NCI-H2081 (cell line): ENCODE results near the gene GABBR2.
"Not testable (repeated sequence)": the region's sequence is repeated elsewhere in the genome, so short reads cannot be mapped to it uniquely, and the experiment has no call there.

Experiments
- DNase-seq, 2 experiments: peaks; one replicate each; lab custom pipeline; 2025; lab: John Stamatoyannopoulos, UW

The GABBR2 gene

DNA sequence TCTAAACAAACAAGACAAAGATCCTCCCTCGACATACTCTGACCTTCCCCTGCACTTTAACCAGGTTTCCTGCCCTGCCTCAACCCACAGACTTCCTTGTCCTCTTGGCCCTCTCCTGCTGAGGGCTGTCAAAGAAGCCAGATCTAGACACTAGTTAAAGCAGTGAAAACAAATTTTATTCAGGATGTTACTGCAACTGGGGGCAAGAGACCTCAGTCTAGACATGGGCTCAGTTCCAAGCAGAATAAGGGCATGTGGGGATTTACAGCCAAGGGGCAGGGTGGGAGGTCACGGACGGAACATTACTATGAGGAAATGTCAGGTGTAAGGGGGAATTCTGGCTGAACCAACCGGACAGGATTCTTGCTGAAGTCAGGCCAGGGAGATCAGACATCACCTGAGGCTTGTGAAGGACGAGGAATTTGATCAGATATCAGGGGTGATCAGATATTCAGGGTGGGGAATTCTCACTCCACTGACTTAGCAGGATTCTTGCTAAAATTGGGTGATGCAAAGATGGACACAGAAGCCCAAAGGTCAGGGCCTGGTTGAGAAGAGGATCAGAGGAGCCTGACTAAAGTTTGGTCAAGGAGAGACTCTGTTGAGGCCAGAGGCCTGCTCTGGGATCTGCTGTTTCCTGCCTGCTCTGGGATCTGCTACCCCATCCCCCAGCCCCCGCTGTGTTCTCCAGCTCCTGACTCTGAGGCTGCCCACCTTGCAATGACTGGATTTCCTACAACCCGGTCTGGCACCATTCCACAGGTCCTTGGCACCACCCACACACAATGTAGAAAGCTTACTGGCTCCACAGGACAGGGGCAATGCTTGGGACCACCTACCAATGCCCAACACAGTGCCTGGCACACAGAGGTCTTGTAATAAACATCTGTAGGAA is 21.5 kb downstream of the GABBR2 start:
- no peak for DNase-seq

DNA sequence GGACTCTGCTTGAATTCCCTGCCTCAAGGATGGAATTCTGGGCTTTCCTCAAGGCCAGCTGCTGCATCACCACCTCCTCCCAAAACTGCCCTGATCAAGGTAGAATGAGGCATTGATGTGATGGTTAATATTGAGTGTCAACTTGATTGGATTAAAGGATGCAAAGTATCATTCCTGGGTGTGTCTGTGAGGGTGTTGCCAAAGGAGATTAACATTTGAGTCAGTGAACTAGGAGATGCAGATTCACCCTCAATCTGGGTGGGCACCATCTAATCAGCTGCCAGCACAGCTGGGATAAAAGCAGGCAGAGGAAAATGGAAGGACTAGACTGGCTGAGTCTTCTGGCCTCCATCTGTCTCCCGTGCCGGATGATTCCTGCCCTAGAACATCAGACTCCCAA is 23.9 kb downstream of the GABBR2 start:
- not testable (repeated sequence) for DNase-seq

DNA sequence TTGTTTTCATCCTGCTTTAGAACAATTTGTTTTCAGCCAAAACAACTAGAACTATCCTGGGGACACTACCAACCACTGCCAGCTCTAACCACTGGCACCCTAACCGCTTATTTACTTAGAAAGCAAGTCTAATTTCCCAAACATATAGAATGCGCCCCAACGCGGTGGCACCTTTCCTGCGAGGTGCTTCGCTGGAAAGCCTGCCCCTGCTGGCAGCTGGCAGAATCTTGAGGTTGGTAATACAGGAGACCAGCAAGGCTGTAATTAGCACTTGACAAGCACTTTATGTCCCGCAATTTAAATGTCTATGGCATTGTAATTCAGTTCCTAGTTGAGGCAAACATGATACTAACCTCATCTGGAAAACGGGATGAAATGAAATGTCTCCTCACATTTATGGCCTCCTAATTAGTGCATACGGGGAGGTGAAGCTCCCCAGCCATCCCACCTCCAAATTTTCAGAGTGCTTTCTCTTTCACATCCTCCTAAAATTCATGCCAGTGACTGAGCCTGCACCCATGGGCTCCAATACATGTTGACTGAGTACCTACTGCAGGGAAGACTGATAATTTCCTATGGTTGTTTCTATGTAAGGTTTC is 30.4 kb downstream of the GABBR2 start:
- DNase-seq: no peak

DNA sequence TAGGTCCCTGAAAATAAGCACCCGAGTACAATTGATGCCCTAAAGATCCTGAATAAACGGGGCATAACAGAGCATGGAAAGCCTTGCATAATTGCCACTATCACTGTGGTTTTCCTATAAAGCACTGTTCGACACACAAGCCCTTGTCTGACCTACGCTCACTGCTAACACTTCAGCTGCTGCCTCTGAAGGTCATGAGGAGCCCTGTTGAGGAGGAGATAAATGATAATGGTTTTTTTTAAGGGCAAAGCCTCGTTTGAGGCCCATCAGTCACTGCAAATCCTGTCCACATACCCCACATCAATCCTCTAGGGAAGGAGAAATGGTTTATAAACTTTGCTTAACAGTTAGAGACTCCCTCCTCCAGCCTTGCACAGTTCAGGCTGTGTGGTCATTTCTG is 35.1 kb downstream of the GABBR2 start:
- no peak for DNase-seq

DNA sequence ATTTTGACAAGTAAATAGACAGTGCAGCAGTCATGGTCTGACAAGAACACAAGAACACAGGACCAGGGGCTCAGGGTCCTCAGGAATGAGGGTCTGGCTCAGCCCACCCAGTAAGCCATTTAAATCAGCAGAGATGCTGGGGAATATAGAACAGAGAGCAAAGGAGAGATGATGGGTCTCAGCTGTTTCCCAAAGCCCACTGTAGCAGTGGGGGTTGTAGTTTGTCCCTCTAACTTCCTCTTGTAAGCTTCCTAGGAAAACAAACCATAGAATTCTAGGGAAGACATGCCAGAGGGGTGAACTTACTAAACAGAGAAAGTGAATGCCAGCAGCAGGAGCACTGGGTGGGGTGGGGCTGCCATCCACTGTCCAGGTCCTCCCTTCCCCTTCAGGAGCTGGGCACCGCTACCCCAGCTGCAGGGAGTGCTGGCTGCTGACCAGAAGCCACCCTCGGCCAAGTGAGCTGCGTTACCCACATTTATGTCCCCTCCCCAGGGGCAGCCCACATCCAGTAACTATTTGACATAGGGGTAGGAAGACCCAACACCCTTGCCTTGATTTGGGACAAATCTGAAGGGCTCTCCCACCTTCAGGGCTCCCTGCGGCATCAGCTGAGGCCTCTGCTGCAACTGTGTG is 41.6 kb downstream of the GABBR2 start:
- DNase-seq: no peak

DNA sequence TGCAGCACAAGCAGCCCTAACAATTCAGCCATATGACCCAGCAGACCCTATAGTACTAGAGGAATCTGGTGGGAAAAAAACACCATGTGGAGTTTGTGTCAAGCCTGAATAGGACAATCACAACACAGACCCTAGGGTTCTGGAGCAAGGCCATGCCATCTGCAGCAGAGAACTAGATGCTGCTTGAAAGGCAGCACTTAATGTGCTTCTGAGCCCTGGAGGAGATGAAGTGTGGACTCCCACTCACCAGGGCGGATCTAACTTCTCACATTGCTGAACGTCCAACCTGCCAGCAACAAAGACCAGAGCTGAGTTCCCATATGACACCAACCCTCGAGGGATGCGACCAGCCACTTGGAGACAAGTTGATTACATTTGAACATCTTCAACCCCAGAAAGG is 43.2 kb downstream of the GABBR2 start:
- DNase-seq: no peak

DNA sequence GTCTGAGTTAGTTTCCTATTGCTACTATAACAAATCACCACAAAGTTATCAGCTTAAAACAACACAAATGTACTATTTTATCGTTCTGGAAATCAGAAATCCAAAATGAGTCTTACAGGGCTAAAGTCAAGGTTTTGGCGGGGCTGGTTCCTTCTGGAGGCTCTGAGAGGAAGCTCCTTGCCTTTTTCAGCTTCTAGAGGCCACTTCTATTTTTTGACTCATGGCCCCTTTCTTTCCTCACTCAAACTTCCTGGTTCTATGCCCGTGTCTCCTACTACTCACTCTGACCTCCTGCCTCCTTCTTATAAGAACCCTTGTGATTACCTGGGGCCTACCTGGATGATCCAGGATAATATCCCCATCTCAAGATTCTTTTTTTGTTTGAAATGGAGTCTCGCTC is 48.2 kb downstream of the GABBR2 start:
- no peak for DNase-seq

DNA sequence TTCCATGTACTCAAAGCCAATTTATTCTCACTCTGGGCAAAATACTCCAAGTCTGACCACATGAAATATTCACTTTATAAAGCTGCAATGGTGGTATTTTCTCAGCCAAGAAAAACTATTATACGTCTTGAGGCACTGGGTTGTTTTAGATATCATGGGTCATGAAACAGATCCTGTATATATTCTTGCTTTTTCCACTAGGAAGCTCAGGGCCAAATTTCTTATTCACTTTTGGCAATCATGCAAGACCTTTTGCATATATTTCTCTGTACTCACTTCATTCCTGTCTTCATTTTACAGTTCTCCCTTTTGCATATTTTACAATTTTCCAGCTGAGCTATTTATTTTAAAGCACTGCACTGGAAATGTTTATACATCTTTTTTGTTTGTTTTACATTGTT is 49.8 kb downstream of the GABBR2 start:
- DNase-seq: no peak

DNA sequence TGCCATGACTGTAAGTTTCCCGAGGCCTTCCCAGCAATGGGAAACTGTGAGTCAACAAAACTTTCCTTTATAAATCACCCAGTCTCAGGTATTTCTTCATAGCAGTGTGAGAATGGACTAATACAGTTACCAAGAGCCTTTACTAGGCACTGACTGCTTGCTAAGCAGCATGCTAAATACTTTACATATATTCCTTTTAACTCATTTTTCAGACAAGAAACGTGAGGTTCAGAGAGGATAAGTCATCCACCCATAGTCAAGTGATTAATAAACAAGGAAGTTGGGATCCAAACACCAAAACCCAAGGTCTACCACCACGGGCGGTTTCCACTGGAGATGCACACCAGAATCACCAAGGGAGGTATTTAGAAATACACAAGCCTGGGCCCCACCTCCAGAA is 50.8 kb downstream of the GABBR2 start:
- no peak for DNase-seq

DNA sequence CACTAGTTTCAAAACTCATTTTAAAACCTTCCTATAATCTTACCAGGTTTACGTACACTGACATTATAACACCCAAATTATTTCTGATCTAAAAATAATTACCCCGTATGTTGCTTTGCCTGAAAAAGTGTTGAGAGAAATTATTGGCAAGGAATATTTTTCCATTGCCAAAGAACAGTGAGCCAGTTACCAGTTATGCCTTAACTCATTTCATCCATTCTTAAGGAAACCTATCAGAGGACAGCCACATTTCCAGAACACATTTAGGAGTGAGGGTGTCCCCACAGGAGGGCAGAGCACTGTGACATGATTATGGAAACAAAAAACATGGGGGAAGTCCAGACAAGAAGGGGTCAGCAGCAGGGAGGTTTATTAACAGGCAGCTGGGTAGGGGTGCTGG is 52.2 kb downstream of the GABBR2 start:
- DNase-seq: no peak

DNA sequence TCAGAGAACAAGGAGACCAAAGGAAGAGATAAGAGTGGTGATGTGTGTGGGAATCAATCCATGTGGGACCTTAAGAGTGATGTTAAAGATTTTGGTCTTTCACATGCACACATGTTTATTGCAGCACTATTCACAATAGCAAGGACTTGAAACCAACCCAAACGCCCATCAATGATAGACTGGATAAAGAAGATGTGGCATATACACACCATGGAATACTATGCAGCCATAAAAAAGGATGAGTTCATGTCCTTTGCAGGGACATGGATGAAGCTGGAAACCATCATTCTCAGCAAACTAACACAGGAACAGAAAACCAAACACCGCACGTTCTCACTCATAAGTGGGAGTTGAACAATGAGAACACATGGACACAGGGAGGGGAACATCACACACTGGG is 53.3 kb downstream of the GABBR2 start:
- not testable (repeated sequence) for DNase-seq

DNA sequence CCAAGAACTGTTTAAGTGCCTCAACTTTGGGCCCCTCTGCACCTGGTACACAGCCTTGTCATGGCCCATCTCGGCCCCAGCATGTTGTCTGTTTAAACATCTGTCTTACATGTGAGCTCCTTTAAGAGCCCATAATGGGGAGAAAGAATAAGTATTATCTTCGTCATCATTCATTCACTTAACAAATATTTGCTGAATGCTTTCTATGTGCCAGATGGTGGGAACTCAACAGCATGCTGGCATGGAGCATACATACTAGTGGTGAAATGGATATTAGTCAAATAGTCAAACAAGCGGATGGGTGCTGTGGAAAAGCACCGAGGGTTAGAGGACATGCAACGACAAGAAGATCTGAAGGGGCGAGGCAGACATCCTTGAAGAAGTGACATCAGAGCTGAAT is 54.5 kb downstream of the GABBR2 start:
- DNase-seq: peak; percentile 40 to 78

DNA sequence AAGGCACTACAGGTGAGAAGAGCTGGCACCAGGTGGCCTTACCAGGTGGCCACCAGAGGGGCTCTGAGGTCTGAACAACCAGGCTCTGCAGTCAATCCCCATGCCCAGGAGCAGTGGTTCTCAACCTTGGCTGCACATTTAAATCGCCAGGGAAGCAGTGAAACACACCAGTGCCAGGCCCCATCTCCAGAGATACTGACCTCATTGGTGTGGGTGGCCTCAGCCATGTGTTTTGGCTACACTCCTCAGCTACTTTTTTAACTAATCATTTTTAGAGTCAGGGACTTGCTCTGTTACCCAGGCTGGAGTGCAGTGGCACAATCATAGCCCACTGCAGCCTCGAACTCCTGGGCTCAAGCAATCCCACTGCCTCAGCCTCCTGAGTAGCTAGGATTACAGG is 56.0 kb downstream of the GABBR2 start:
- DNase-seq: no peak

DNA sequence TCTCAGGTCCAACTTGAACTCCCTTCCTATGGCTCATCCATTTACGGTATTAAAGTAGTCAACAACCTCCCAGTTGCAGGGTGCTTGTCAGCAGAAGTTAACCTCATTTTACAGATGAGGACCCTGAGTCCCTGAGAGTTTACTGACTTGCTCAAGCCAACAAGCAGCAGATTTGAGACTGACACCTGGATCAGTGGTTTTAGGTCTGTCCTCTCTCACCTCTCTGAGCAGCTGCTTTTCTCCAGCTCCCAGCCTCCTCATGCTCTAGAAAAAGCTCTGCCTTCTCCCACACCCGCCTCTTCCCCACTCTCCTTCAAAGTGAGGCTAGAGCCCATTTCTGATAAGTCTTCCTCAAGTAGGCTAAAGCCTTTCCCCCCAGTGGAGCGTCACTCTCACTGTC is 56.4 kb downstream of the GABBR2 start:
- no peak for DNase-seq

DNA sequence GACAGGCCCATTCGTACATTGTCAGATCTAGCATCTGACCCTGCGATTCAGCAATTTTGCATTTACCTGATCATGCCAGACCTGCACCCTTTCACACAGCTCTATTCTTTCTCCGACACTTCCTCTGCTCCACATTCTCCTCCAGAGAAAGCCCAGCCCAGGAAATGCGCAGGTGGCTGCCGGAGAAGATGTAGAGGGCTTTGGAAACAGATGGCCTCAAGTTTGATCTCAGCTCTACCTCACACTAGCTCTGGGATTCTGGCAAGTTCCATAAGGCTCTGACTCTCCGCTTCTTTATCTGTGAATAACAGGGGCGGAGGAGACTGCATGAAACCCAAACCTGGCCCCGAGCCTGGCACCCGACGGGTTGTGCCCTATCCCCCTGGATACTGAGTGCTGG is 61.5 kb downstream of the GABBR2 start:
- DNase-seq: no peak

DNA sequence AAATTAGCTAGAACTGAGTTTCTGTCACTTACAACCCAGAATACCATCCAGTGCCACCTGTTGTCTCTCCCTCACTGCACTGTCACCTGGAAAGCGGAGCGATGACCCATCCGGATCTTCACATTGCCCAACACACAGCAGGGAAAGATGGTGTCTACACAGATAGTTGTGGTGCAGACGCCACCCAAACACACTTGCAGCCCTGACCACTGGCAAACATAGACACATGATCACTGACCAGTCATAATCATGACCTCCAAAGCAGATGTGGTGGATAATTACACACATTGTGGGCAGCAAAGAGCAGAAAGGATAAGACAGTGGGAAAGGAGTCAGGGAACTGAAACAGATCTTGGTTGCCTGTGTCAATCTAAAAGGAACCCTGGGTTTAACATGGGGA is 64.7 kb downstream of the GABBR2 start:
- DNase-seq: no peak

DNA sequence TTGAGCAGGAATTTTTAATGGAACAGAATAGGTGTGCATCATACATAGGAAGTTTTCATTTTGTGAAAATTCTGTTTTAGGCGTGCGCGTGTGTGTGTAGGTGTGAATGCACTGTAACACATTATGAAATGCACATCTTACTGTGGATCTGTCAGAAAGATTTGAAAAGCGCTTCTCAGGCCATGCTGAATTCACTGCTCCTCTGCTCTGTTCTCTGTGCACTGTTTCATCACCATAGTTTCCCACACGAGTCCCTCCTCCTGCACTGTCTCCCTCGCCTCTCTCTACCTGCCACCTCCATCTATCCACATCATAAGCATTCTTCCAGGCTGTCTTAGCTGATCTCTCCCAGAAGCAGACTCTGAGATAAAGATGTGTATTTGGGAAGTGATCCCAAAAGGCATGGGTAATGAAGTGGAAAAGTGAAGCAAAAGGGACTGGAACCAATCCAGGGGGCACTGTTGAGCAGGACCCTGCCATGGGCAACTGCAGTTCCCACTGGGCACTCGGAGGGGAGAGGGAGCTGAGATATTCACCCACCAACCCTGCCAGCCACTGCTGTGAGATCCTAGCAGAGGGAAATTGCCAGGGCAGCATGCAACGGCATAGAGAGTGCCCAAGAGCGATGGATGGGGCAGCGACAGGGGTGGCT is 65.9 kb downstream of the GABBR2 start:
- no peak for DNase-seq

DNA sequence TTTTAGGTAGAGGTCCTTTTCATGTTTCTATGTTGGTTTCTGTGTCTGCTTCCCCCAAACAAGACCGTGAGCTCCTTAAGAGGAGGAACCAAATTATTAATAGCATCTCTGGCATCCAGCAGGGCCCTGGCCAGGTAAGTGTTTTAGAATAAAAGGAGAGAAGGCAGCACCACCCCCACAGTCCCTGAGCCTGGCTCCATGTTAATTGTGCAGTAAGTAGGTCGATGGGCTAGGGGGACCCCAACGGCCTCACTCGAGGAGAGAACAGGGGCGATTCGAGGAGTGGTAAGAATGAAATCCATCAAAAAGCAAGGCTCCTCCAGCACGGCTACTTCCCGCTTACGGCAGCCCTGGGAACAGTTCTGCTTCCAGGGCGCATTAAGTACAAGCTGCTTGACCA is 67.0 kb downstream of the GABBR2 start:
- no peak for DNase-seq

DNA sequence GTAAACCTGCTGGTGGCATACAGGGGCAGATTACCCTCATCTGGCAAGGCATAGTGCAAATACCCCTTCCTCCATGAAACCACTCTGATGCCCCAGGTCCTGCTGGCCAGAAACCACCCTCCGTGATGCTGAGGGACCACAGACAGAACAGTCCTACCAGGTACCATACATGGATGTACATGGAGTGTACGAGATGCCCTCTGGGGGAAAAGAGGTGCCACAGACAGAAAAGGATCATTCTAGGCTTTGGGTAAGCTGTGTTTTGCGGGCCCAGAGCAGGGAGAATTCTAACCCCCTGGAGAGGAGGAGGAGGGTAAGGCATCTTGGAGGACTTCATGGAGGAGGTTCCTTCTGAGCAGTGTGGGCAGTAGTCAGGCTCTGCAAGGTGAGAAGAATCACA is 68.3 kb downstream of the GABBR2 start:
- DNase-seq: no peak

DNA sequence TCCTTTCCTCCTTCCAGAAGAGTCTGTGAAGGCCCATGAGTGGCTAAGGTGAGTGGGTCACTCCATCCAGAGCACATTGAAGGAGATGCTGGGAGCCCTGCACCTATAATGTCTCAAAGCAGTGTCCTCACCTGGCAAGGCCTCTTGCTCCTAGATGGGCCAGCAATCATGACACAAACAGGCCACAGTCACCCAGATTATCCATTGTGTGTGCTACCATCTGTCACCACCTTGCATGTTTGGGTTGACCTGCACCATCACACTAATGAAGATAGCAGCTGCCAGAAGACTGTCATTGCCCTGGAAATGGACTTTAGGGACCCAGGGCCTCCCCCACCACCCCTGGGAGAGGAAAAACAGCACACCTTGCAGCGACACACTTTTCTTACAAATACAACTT is 69.6 kb downstream of the GABBR2 start:
- no peak for DNase-seq

DNA sequence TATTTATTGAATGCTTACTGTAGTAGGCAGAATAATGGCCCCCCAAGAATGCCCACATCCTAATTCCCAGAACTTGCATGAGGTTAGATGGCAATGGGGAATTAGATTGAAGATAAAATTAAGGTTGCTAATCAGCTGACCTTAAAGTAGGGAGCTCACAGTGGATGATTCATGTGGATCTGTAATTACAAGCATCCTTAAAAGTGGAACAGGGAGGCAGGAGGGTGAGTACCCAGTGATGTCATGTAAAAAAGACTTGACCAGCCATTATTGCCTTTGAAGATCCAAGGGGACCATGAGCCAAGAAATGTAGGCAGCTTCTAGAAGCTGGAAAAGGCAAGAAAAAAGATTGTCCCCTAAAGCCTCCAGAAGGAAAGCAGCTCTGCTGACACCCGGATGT is 71.4 kb downstream of the GABBR2 start:
- DNase-seq: no peak

DNA sequence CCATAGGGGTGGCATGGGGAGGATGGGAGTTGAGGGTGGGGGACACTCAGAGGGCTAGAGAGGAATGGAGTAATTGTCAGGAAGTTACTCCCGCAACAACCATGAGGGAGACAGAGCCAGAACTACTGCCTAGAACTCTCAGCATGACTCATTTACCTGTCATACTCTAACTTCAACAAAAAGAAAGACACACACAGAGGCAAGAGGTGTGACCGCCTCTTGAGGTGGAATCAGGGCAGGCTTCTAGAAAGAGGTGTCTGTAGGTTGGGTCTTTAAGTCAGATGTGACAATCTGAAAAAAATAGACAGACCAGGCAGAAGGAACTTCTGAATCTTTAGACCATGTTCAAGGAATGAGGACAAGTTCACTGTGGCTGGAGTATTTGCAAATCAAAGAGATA is 73.4 kb downstream of the GABBR2 start:
- no peak for DNase-seq
